Adrenal gland (tissue), 12 donors: Measurements from ENCODE around the gene CDH2. TPM values are rescaled to one million over a fixed set of nuclear protein-coding genes. Genes with fewer than 3 reads are reported as not detected.

Experiments
- DNase-seq, 7 donors: peaks; one replicate each; pipeline ENCODE4 v3.0.0-alpha.2; 2019 to 2020
- H3K27ac ChIP-seq, 5 donors: fragments of 200-600 bp; sonication (generic) in 4 of 5; 1 replicate in 3 of 5; 2 replicates in 2 of 5; pipeline versions ENCODE4 v1.5.1 to v1.8.0; 2016 to 2020; ENCODE audit warnings: mild to moderate bottlenecking in 1 of 5
- H3K27me3 ChIP-seq: fragments of 200-600 bp; 2 replicates; pipeline ENCODE4 v1.8.0; 2021
- H3K36me3 ChIP-seq, 2 donors: fragments of 200-600 bp; replicated peaks in 1 of 2; 1 replicate in 1 of 2; 2 replicates in 1 of 2; pipeline versions ENCODE4 v1.5.1 to v1.8.0; 2018 to 2022
- H3K4me1 ChIP-seq, 2 donors: fragments of 200-600 bp; replicated peaks in 1 of 2; 1 replicate in 1 of 2; 2 replicates in 1 of 2; pipeline versions ENCODE4 v1.5.1 to v1.8.0; 2018 to 2021
- H3K4me3 ChIP-seq, 4 donors: fragments of 200-600 bp; sonication (generic) in 3 of 4; one replicate each; pipeline ENCODE4 v1.5.1; 2016 to 2018
- H3K9me3 ChIP-seq, 3 donors: fragments of 200-600 bp; sonication (generic) in 1 of 3; replicated peaks in 1 of 3; 1 replicate in 2 of 3; 2 replicates in 1 of 3; pipeline versions ENCODE4 v1.5.1 to v1.8.0; 2016 to 2021
- CTCF ChIP-seq, 6 experiments: fragments of 450-650 bp in 4 of 6; fragments of 200-600 bp in 2 of 6; sonication (generic) in 1 of 6; IDR thresholded peaks; 1 replicate in 5 of 6; 2 replicates in 1 of 6; pipeline versions ENCODE4 v1.5.1 to v1.8.0; 2016 to 2021; ENCODE audit warnings: antibody characterized with exemption in 6 of 6, mild to moderate bottlenecking in 2 of 6, moderate library complexity in 1 of 6
- POLR2A ChIP-seq, 2 donors: fragments of 450-650 bp; IDR thresholded peaks; one replicate each; pipeline ENCODE4 v1.6.1; 2017; ENCODE audit warnings: antibody characterized with exemption in 2 of 2, mild to moderate bottlenecking in 2 of 2, moderate library complexity in 1 of 2
- WGBS, 4 donors: extraction: QIAGEN DNeasy Blood & Tissue Kit in 2 of 4; methylation state at CpG; one replicate each; pipeline versions ENCODE4 v1.1.5 to v1.1.7; 2013 to 2017; 5-methylcytosine and 5-hydroxymethylcytosine counted together
- intact Hi-C, 2 donors: fragments of 100-400 bp; cut with DNase I; formaldehyde crosslinking; loops; one replicate each; pipeline versions ENCODE4 v1.14.1 to v1.15.0; 2022 to 2023
- polyA plus RNA-seq, 3 donors: library from polyadenylated mRNA; stranded (reverse); fragments of 200-250 nt in 2 of 3; fragments of 350-450 nt in 1 of 3; fragmentation: Illumina TruSeq in 1 of 3; extraction: RNeasy Lipid Tissue Mini Kit (QIAGEN cat#74804) in 1 of 3; gene quantifications; one replicate each; pipeline ENCODE4 v1.2.3, GENCODE V29; 2013 to 2014
- total RNA-seq, 9 donors: library from RNA; depleted of rRNA in 4 of 9; stranded (reverse); fragments of >200 nt in 4 of 9; fragments of 120-200 nt in 1 of 9; fragmentation: NEBNext Ultra II Directional in 1 of 9; extraction: Animal tissue kit (Norgen Biotek cat#: 25700) in 1 of 9; gene quantifications; one replicate each; pipeline versions ENCODE4 v1.1.0 to v1.2.4, GENCODE V29; 2013 to 2023
- donor health status: healthy with polysubstance abuse.
- donor health status: Bipolar disorder and iron deficiency.
- donor health status: DM: yes; HTN: yes; CAD: no.
- donor health status: DM: no; HTN: no; CAD: no.
- donor health status: DM: no; HTN: no; CAD: no.
- donor health status: DM: yes; HTN: yes; CAD: no.

Gene CDH2
- total and polyA plus RNA-seq, 12 donors: 13.9 to 305 (median 129) TPM

- peaks cover 7 to 25% of the 10 kb centered on the region in 2 donors for H3K4me1 ChIP-seq
- H3K36me3 ChIP-seq: no peaks in the 10 kb centered on the region
- intact Hi-C loops: loop anchor here in 1 of 2 donors (10.0 kb wide), 1 partner anchor 57 kb away; no protein-coding TSS in a partner anchor
- DNase-seq: no peak
- WGBS, 4 donors: 89 to 97% (median 93%) methylated on average over 2 of the region's 2 CpGs
- H3K27me3 ChIP-seq: no peaks in the 10 kb centered on the region
- no peaks in the 10 kb centered on the region for H3K9me3 ChIP-seq
- no peak overlapping the region for H3K4me3 ChIP-seq
- TF ChIP-seq POLR2A (IDR thresholded peaks at IDR 0.05): no peak
- TF ChIP-seq CTCF (IDR thresholded peaks at IDR 0.05): no peak
- H3K27ac ChIP-seq: no peak overlapping the region
These were observed 108.7 kb downstream of the CDH2 start for GRCh38 chr18:28068207-28068606.

DNA sequence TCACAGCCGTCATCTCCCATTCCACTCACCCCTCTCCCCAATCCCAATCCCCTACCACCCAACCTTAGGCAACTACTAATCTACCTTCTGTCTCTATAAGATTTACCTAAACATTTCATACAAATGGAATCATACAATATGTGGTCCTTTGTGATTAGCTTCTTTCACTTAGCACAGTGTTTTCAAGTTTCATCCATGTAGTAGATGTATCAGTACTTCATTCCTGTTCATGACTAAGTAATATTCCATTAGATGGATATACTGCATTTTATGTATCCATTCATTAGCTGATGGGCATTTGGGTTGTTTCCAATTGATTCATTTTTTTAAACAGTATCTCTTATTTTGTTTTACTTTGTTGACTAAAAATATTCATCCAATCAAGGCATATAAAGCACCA is 109.6 kb downstream of the CDH2 start:
- DNase-seq: no peak
- no peaks in the 10 kb centered on the region for H3K27me3 ChIP-seq
- H3K4me1 ChIP-seq: peaks cover 7 to 24% of the 10 kb centered on the region in 2 donors
- no peak for TF ChIP-seq CTCF (IDR thresholded peaks at IDR 0.05)
- TF ChIP-seq POLR2A (IDR thresholded peaks at IDR 0.05): no peak
- H3K36me3 ChIP-seq: no peaks in the 10 kb centered on the region
- H3K4me3 ChIP-seq: no peak overlapping the region
- H3K27ac ChIP-seq: no peak overlapping the region
- WGBS, 4 donors: 0 to 91% (median 47%) methylated on average over 1 of the region's 1 CpG
- no peaks in the 10 kb centered on the region for H3K9me3 ChIP-seq
- intact Hi-C loops: loop anchor here in 1 of 2 donors (10.0 kb wide), 1 partner anchor 57 kb away; no protein-coding TSS in a partner anchor

GRCh38 chr18:28065793-28066186 is 111.1 kb downstream of the CDH2 start:
- Histone ChIP-seq H3K27me3 (no peaks in the 10 kb centered on the region), H3K9me3 (no peaks in the 10 kb centered on the region), H3K4me1 (peaks cover 7 to 14% of the 10 kb centered on the region in 2 donors), H3K4me3 (no peak overlapping the region), H3K36me3 (no peaks in the 10 kb centered on the region), H3K27ac (no peak overlapping the region)
- no peak for DNase-seq
- TF ChIP-seq POLR2A (IDR thresholded peaks at IDR 0.05) (no peak), CTCF (IDR thresholded peaks at IDR 0.05) (no peak)
- WGBS, 4 donors: 84 to 94% (median 91%) methylated on average over 3 of the region's 3 CpGs
- intact Hi-C loops: loop anchor here in 1 of 2 donors (10.0 kb wide), 1 partner anchor 59 kb away; no protein-coding TSS in a partner anchor

- intact Hi-C loops: loop anchor here in 1 of 2 donors (10.0 kb wide), 1 partner anchor 60 kb away; no protein-coding TSS in a partner anchor
- peaks cover 7 to 14% of the 10 kb centered on the region in 2 donors for H3K4me1 ChIP-seq
- H3K36me3 ChIP-seq: no peaks in the 10 kb centered on the region
- TF ChIP-seq CTCF (IDR thresholded peaks at IDR 0.05) (no peak), POLR2A (IDR thresholded peaks at IDR 0.05) (no peak)
- H3K27me3 ChIP-seq: no peaks in the 10 kb centered on the region
- WGBS, 4 donors: 64 to 72% (median 67%) methylated on average over 4 of the region's 4 CpGs
- no peaks in the 10 kb centered on the region for H3K9me3 ChIP-seq
- H3K4me3 ChIP-seq: no peak overlapping the region
- H3K27ac ChIP-seq: peak overlapping the region in 2 of 5 donors; percentile 22 to 38
- peak in 1 of 7 donors; percentile 26 for DNase-seq
These were observed 111.7 kb downstream of the CDH2 start for GRCh38 chr18:28065031-28065792.
